CD4-positive, alpha-beta T cell treated with Interleukin-17A for 4 hours (primary cell): ENCODE results near the gene SGIP1.
A peak's percentile ranks its signal among the peaks of the same experiment; 100 is the strongest.
"Not testable (repeated sequence)": the region's sequence is repeated elsewhere in the genome, so short reads cannot be mapped to it uniquely, and the experiment has no call there.

Experiments used
- DNase-seq: peaks from one replicate; pipeline ENCODE4 v3.0.0-alpha.2; 2020; ENCODE audit warnings: mixed read lengths

Gene SGIP1

DNA sequence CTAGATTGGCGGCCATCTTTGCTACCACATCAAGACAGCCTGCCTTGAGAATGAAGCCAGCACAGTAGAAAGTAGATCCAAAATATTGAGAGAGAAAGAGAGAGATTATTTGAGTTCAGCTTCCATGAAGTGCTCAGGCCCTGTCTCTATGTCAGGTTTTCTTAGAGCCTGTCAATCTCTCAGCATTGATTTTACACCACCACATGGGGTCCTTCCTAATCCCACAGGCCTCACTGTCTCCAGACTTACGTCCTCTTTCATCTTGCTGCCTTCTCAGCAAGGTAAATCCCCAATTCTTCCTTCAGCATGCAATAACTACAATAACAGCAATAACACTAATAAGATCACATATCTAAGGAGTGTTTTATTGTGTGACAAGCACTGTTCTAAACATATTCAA, 239.3 kb downstream of the SGIP1 start:
- DNase-seq = no peak

DNA sequence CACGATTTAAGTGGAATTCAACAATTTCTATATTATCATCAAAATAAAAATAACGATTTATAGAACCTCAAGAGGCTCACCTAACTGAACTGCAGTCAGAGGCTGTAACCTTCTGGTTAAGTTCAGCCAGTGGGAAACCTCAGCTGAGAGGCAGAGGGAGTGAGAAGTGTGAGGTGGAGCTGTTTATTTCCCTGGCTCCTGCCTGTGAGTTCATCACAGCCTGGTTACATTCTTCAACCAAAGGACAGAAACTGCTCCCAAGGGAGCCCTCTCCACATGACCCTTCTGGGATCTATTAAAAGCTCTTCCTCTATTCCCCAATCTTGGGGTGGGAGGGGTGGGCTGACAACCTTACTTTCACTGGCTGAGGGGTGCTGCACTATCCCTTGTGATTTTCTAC, 240.5 kb downstream of the SGIP1 start:
- no peak for DNase-seq

GRCh38 chr1:66775646-66776045, 241.7 kb downstream of the SGIP1 start:
- no peak for DNase-seq

GRCh38 chr1:66777831-66778230, 243.9 kb downstream of the SGIP1 start:
- DNase-seq = no peak

DNA sequence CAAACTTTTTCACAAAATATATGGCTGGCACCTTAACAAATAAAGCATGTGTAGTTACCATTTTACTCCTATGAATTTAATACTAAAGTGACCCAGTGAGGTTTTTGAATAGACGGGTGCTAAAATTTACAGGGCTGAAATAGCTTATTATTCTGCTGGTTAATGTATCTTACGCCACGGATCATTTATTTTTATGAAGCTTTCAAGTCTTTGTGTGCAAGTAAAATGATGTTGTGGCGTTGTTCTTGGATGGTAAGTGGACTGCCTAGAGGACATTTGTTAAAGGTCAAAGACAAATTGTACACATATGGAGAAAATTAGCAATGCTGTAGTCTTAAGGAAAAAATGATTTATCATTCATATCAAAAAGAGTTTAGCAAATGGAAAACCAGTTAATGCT, 244.3 kb downstream of the SGIP1 start:
- DNase-seq = no peak

- DNase-seq = no peak
Measured at GRCh38 chr1:66778969-66779368, 245.0 kb downstream of the SGIP1 start.

DNA sequence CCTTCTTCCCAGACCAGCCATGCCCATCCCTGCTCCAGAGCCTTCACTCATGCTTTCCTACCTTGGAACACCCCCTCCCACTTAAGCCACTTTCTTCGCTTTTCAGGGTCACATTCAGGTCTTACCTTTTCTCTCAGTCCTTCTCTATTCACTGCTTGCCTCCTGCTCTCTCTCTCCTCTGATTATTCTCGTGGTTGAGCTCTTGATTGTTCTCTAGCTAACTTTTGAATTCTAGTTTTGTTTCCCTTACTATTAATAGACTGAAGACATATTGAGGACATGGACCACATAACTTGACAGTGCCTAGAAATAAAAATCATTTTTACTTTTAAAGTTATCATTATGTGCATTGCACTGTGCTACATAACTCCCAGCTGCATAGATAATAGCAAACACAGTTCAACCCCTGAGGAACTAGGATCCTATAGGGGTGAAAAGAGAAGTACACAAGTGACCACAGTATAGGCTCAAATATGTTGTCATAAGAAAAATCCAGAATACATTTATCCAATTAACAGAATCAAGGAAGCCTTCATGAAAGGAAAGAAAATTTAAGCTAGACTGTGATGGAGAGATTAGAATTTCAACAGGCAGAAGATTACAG, 245.6 kb downstream of the SGIP1 start:
- no peak for DNase-seq

GRCh38 chr1:66785800-66786199, 251.8 kb downstream of the SGIP1 start:
- not testable (repeated sequence) for DNase-seq

GRCh38 chr1:66787641-66788040, 253.7 kb downstream of the SGIP1 start:
- DNase-seq = no peak

- DNase-seq = peak; percentile 42
Measured at GRCh38 chr1:66788231-66788939, 254.4 kb downstream of the SGIP1 start.

GRCh38 chr1:66791621-66792610, 258.0 kb downstream of the SGIP1 start:
- DNase-seq = no peak

- DNase-seq = not testable (repeated sequence)
Measured at GRCh38 chr1:66795839-66796238, 261.9 kb downstream of the SGIP1 start.
